DND-41 (cell line): ENCODE data around the gene ASIC5.

Source experiments
- EZH2 ChIP-seq: IDR thresholded peaks from 3 replicates; pipeline ENCODE4 v1.6.1; 2012; ENCODE audit warnings: borderline replicate concordance, low read depth, mild to moderate bottlenecking, moderate library complexity, low read length, inconsistent platforms; ENCODE audit not compliant: severe bottlenecking
- TF ChIP-seq, protein P1 (sequence below): IDR thresholded peaks from 2 replicates; pipeline ENCODE4 v1.5.1; 2012; ENCODE audit warnings: borderline replicate concordance, low read length, moderate library complexity, mild to moderate bottlenecking; ENCODE audit not compliant: poor library complexity, severe bottlenecking; ENCODE audit errors: extremely low read depth

DNA sequence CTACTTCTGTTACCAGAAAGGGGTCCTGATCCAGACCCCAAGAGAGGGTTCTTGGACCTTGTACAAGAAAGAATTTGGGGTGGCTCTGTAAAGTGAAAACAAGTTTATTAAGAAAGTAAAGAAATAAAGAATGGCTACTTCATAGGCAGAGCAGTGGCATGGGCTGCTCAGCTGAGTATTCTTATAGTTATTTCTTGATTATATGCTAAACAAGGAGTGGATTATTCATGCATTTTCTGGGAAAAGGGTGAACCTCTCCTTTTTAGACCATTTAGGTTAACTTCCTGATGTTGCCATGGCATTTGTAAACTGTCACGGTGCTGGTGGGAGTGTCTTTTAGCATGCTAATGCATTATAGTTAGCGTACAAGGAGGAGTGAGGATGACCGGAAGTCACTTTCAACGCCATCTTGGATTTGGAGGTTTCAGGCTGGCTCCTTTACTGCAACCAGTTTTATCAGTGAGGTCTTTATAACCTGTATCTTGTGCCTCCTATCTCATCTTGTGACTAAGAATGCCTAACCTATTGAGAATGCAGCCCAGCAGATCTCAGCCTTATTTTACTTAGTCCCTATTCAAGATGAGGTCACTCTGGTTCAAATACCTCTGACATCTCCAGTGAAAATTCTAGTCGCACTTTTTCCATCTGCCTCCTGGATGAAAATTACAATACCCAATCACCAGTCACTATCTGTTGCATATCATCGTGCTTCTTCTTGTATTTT is 21.9 kb upstream of the ASIC5 start:
- TF ChIP-seq, protein P1, sequence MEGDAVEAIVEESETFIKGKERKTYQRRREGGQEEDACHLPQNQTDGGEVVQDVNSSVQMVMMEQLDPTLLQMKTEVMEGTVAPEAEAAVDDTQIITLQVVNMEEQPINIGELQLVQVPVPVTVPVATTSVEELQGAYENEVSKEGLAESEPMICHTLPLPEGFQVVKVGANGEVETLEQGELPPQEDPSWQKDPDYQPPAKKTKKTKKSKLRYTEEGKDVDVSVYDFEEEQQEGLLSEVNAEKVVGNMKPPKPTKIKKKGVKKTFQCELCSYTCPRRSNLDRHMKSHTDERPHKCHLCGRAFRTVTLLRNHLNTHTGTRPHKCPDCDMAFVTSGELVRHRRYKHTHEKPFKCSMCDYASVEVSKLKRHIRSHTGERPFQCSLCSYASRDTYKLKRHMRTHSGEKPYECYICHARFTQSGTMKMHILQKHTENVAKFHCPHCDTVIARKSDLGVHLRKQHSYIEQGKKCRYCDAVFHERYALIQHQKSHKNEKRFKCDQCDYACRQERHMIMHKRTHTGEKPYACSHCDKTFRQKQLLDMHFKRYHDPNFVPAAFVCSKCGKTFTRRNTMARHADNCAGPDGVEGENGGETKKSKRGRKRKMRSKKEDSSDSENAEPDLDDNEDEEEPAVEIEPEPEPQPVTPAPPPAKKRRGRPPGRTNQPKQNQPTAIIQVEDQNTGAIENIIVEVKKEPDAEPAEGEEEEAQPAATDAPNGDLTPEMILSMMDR, result no peak
- TF ChIP-seq EZH2, result no peak
